HG03457 (cell line): Measurements from ENCODE around the gene SDCBP2.

Experiments
- ATAC-seq: cut with Tn5 transposase; IDR thresholded peaks from one replicate; pipeline ENCODE4 v1.9.1; 2021; ENCODE audit warnings: moderate number of reproducible peaks; ENCODE audit not compliant: unreplicated experiment

SDCBP2 gene

GRCh38 chr20:1315804-1316203 is 13.1 kb downstream of the SDCBP2 start:
- ATAC-seq: no peak

GRCh38 chr20:1313236-1313964 is 15.5 kb downstream of the SDCBP2 start:
- no peak for ATAC-seq

GRCh38 chr20:1312904-1313235 is 16.1 kb downstream of the SDCBP2 start:
- ATAC-seq: no peak

- ATAC-seq: no peak
These were observed 16.6 kb downstream of the SDCBP2 start for GRCh38 chr20:1312308-1312707.

GRCh38 chr20:1310506-1311190 is 18.3 kb downstream of the SDCBP2 start:
- ATAC-seq: no peak

- ATAC-seq: no peak
These were observed 18.9 kb downstream of the SDCBP2 start for GRCh38 chr20:1310071-1310470.

GRCh38 chr20:1309439-1309847 is 19.5 kb downstream of the SDCBP2 start:
- ATAC-seq: no peak

- ATAC-seq: no peak
These were observed 20.2 kb downstream of the SDCBP2 start for GRCh38 chr20:1308702-1309095.

- no peak for ATAC-seq
These were observed 20.8 kb downstream of the SDCBP2 start for GRCh38 chr20:1308067-1308701.

GRCh38 chr20:1307571-1307971 is 21.4 kb downstream of the SDCBP2 start:
- ATAC-seq: no peak

- no peak for ATAC-seq
These were observed 21.8 kb downstream of the SDCBP2 start for GRCh38 chr20:1307171-1307570.

GRCh38 chr20:1306316-1307135 is 22.4 kb downstream of the SDCBP2 start:
- ATAC-seq: no peak

GRCh38 chr20:1305712-1306111 is 23.2 kb downstream of the SDCBP2 start:
- no peak for ATAC-seq

- no peak for ATAC-seq
These were observed 24.0 kb downstream of the SDCBP2 start for GRCh38 chr20:1304710-1305515.

- ATAC-seq: no peak
These were observed 26.0 kb downstream of the SDCBP2 start for GRCh38 chr20:1302685-1303541.

GRCh38 chr20:1301031-1301529 is 27.9 kb downstream of the SDCBP2 start:
- no peak for ATAC-seq

- no peak for ATAC-seq
These were observed 28.7 kb downstream of the SDCBP2 start for GRCh38 chr20:1300083-1300840.

- no peak for ATAC-seq
These were observed 29.4 kb downstream of the SDCBP2 start for GRCh38 chr20:1299522-1299921.
